A549 (cell line): Measurements from ENCODE around the gene TENT5A. TPM values are rescaled to one million over a fixed set of nuclear protein-coding genes. Genes with fewer than 3 reads are reported as not detected.
A peak's percentile ranks its signal among the peaks of the same experiment; 100 is the strongest.

Source experiments
- ATAC-seq, 2 experiments: fragments of 200-7000 bp in 1 of 2; fragments of >200 bp in 1 of 2; cut with Nextera tagmentation in 1 of 2; cut with Tn5 transposase in 1 of 2; 3 replicates each; pipeline versions ENCODE4 v1.8.0 to v1.9.1; 2018 to 2020; ENCODE audit warnings: mild to moderate bottlenecking in 1 of 2, moderate library complexity in 1 of 2
- CTCF ChIA-PET: fragments of 300-600 bp; sonication (Branson Sonifier 250); formaldehyde crosslinking; extraction: SDS; loops from one replicate; lab custom pipeline; 2021; ENCODE audit warnings: antibody characterized with exemption, inconsistent platforms; lab: Yijun Ruan, JAX
- POLR2A ChIA-PET: fragments of 350-600 bp; formaldehyde crosslinking; extraction: SDS; loops from one replicate; lab custom pipeline; 2021; ENCODE audit warnings: antibody characterized with exemption, inconsistent platforms; lab: Yijun Ruan, JAX
- DNase-seq, 2 experiments: peaks; one replicate each; pipeline versions ENCODE4 v3.0.0 to v3.0.0-alpha.2; 2011 to 2016; ENCODE audit warnings: low read depth in 1 of 2, low spot score in 1 of 2
- FAIRE-seq: peaks from 2 replicates; lab custom pipeline; 2011; peaks lifted over from hg19 to GRCh38; lab: Jason Lieb, UNC
- H3K27ac ChIP-seq, 2 experiments: fragments of >200 bp; sonication (Bioruptor Twin); formaldehyde crosslinking; 3 replicates each; pipeline ENCODE4 v1.5.1; 2016 to 2017
- H3K4me1 ChIP-seq: fragments of >200 bp; sonication (Bioruptor Twin); formaldehyde crosslinking; 3 replicates; pipeline ENCODE4 v1.6.1; 2016
- H3K4me2 ChIP-seq: fragments of >200 bp; sonication (Bioruptor Twin); formaldehyde crosslinking; 3 replicates; pipeline ENCODE4 v1.6.1; 2016
- H3K4me3 ChIP-seq: fragments of >200 bp; sonication (Bioruptor Twin); formaldehyde crosslinking; 3 replicates; pipeline ENCODE4 v1.5.1; 2016
- H3K9me3 ChIP-seq: fragments of >200 bp; sonication (Bioruptor Twin); formaldehyde crosslinking; 3 replicates; pipeline ENCODE4 v1.6.1; 2016
- CBX2 ChIP-seq: fragments of 200-600 bp; sonication (generic); IDR thresholded peaks from 2 replicates; pipeline ENCODE4 v1.6.1; 2016; ENCODE audit warnings: low read depth, mild to moderate bottlenecking, borderline replicate concordance
- CBX8 ChIP-seq: fragments of 200-600 bp; sonication (generic); IDR thresholded peaks from 2 replicates; pipeline ENCODE4 v1.6.1; 2016
- CHD2 ChIP-seq: fragments of 150-350 bp; IDR thresholded peaks from 2 replicates; pipeline ENCODE4 v1.6.1; 2014; ENCODE audit warnings: low read length; ENCODE audit not compliant: partially characterized antibody
- CHD4 ChIP-seq: fragments of 200-600 bp; sonication (generic); IDR thresholded peaks from 2 replicates; pipeline ENCODE4 v1.6.1; 2016; ENCODE audit warnings: antibody characterized with exemption, mild to moderate bottlenecking, borderline replicate concordance
- EP300 ChIP-seq, 2 experiments: fragments of >200 bp; sonication (Bioruptor Twin); formaldehyde crosslinking; IDR thresholded peaks; 2 replicates in 1 of 2; 3 replicates in 1 of 2; pipeline ENCODE4 v1.6.1; 2016 to 2017
- FOSL2 ChIP-seq, 2 experiments: fragments of 450-650 bp in 1 of 2; fragments of >200 bp in 1 of 2; sonication (Bioruptor Twin) in 1 of 2; formaldehyde crosslinking; IDR thresholded peaks; 2 replicates each; pipeline versions ENCODE4 v1.5.0 to v1.6.1; 2016 to 2020; ENCODE audit warnings: mild to moderate bottlenecking in 1 of 2, moderate library complexity in 1 of 2
- HDAC2 ChIP-seq: fragments of 200-600 bp; sonication (generic); IDR thresholded peaks from 2 replicates; pipeline ENCODE4 v1.6.1; 2016
- HOXB5 ChIP-seq: fragments of 250-450 bp; sonication (Bioruptor Pico); IDR thresholded peaks from 2 replicates; pipeline ENCODE4 v1.5.0; 2020; ENCODE audit warnings: mild to moderate bottlenecking, moderate library complexity
- KDM5A ChIP-seq: fragments of 200-600 bp; sonication (generic); IDR thresholded peaks from 2 replicates; pipeline ENCODE4 v1.6.1; 2016; ENCODE audit warnings: antibody characterized with exemption, mild to moderate bottlenecking
- MAZ ChIP-seq: fragments of 150-350 bp; IDR thresholded peaks from 2 replicates; pipeline ENCODE4 v1.6.1; 2014; ENCODE audit warnings: antibody characterized with exemption, low read depth, low read length, borderline replicate concordance
- MYC ChIP-seq: IDR thresholded peaks from 2 replicates; pipeline ENCODE4 v1.6.1; 2012; ENCODE audit warnings: mild to moderate bottlenecking, inconsistent platforms, low read length, improper control_type of control experiment, borderline replicate concordance
- NFE2L2 ChIP-seq: fragments of 150-350 bp; conservative IDR thresholded peaks from 2 replicates; pipeline ENCODE4 v1.6.1; 2014; ENCODE audit warnings: low read length
- NPAS2 ChIP-seq: fragments of 250-450 bp; sonication (Bioruptor Pico); IDR thresholded peaks from 2 replicates; pipeline ENCODE4 v1.8.0; 2022; ENCODE audit warnings: mild to moderate bottlenecking, moderate library complexity, borderline replicate concordance
- NR3C1 ChIP-seq: fragments of >200 bp; sonication (Bioruptor Twin); formaldehyde crosslinking; IDR thresholded peaks from 3 replicates; pipeline ENCODE4 v1.6.1; 2017
- POLR2A ChIP-seq: IDR thresholded peaks from 2 replicates; pipeline ENCODE4 v1.6.1; 2012; ENCODE audit warnings: mild to moderate bottlenecking, low read length
- RAD21 ChIP-seq, 2 experiments: fragments of >200 bp in 1 of 2; sonication (Bioruptor Twin) in 1 of 2; formaldehyde crosslinking in 1 of 2; IDR thresholded peaks in 1 of 2; conservative IDR thresholded peaks in 1 of 2; 2 replicates in 1 of 2; 3 replicates in 1 of 2; pipeline ENCODE4 v1.6.1; 2012 to 2018; ENCODE audit warnings: inconsistent platforms in 1 of 2
- RARB ChIP-seq: fragments of 250-450 bp; sonication (Bioruptor Pico); IDR thresholded peaks from 2 replicates; pipeline ENCODE4 v1.8.0; 2021; ENCODE audit warnings: mild to moderate bottlenecking, moderate library complexity
- SREBF2 ChIP-seq: fragments of 450-650 bp; IDR thresholded peaks from 2 replicates; pipeline ENCODE4 v1.6.1; 2014; ENCODE audit warnings: mild to moderate bottlenecking, moderate library complexity
- TFCP2L1 ChIP-seq: fragments of 250-450 bp; sonication (Bioruptor Pico); IDR thresholded peaks from 2 replicates; pipeline ENCODE4 v1.5.0; 2021; ENCODE audit warnings: mild to moderate bottlenecking
- TP53 ChIP-seq: fragments of 250-450 bp; sonication (Bioruptor Pico); IDR thresholded peaks from 2 replicates; pipeline ENCODE4 v1.5.0; 2021; ENCODE audit warnings: mild to moderate bottlenecking, moderate library complexity
- ZC3H11A ChIP-seq: fragments of 450-650 bp; IDR thresholded peaks from 2 replicates; pipeline ENCODE4 v1.6.1; 2014; ENCODE audit warnings: antibody characterized with exemption, mild to moderate bottlenecking
- ZSCAN20 ChIP-seq: fragments of 250-450 bp; sonication (Bioruptor Pico); IDR thresholded peaks from 2 replicates; pipeline ENCODE4 v1.8.0; 2022; ENCODE audit warnings: mild to moderate bottlenecking, moderate library complexity
- WGBS: methylation state at CpG from one replicate; pipeline ENCODE4 v1.1.6; 2017; ENCODE audit errors: missing lambda C conversion rate; 5-methylcytosine and 5-hydroxymethylcytosine counted together
- polyA plus RNA-seq, 4 experiments: library from polyadenylated mRNA; depleted of rRNA in 3 of 4; stranded (reverse); fragments of >200 nt; fragmentation: RNase III in 1 of 4; extraction: RNeasy Plus Mini Kit Qiagen cat#74134 plus additional on column Dnase treatment in 1 of 4; gene quantifications; 2 replicates in 3 of 4; 3 replicates in 1 of 4; pipeline ENCODE4 v1.2.3, GENCODE V29; 2011 to 2017
- TF ChIP-seq, protein P1 (sequence below): IDR thresholded peaks from 2 replicates; pipeline ENCODE4 v1.6.1; 2012; ENCODE audit warnings: low read depth, borderline replicate concordance
- TF ChIP-seq, protein P2 (sequence below): fragments of 450-650 bp; IDR thresholded peaks from 2 replicates; pipeline ENCODE4 v1.6.1; 2014; ENCODE audit warnings: antibody characterized with exemption
- TF ChIP-seq, protein P3 (sequence below): fragments of >200 bp; sonication (Bioruptor Twin); formaldehyde crosslinking; IDR thresholded peaks from 3 replicates; pipeline ENCODE4 v1.6.1; 2016
- TF ChIP-seq, protein P4 (sequence below): fragments of >200 bp; sonication (Bioruptor Twin); formaldehyde crosslinking; IDR thresholded peaks from 3 replicates; pipeline ENCODE4 v1.5.1; 2016
- TF ChIP-seq, protein P5 (sequence below): IDR thresholded peaks from 2 replicates; pipeline ENCODE4 v1.6.1; 2012
- TF ChIP-seq, protein P6 (sequence below): fragments of >200 bp; sonication (Bioruptor Twin); formaldehyde crosslinking; IDR thresholded peaks from 2 replicates; pipeline ENCODE4 v1.6.1; 2016
- TF ChIP-seq, protein P7 (sequence below): IDR thresholded peaks from 2 replicates; pipeline ENCODE4 v1.6.1; 2012

TENT5A gene
- polyA plus RNA-seq, 2 of the 4 experiments (the other 2 are of a cell fraction): 1.1 to 1.8 TPM

DNA sequence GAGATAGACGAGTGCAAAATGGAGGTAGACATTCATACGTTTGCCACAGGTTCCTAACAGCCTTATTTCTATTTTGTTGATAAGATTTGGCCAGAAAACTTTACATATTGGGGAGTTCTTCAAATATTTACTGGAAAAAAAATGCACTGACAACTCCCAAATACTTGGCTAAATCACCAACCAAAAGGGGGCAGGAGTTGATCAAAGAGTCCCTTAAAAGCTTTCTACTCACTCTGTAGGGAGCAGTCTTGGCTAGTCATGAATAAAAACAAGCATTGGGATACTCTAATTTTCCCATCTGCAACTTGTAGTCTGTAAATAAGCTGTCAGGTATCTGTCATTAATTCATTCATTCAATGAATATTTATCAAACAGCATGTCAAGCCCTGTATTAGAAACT lies 18.4 kb downstream of the TENT5A start:
- Histone ChIP-seq H3K4me1 (no peaks in the 10 kb centered on the region), H3K4me3 (no peak overlapping the region), H3K9me3 (no peaks in the 10 kb centered on the region; the same call in 2 of the 3 replicates), H3K4me2 (no peak overlapping the region), H3K27ac (no peak overlapping the region)
- WGBS: 30% methylated on average over 2 of the region's 2 CpGs
- ATAC-seq (no peak), FAIRE-seq (no peak), DNase-seq (no peak)
- TF ChIP-seq RAD21 (conservative IDR thresholded peaks at IDR 0.05 in 1 of 2, IDR thresholded peaks at IDR 0.05 in 1 of 2): peak in 1 of 2 experiments; percentile 16; a peak in 1 of 5 replicates
- no peak for TF ChIP-seq SREBF2
- ChIA-PET POLR2A (no interaction called here), CTCF (interaction anchor here (0.9 kb wide), 1 partner anchor 79 kb away, joined by 3 read pairs; no protein-coding TSS in a partner anchor)

DNA sequence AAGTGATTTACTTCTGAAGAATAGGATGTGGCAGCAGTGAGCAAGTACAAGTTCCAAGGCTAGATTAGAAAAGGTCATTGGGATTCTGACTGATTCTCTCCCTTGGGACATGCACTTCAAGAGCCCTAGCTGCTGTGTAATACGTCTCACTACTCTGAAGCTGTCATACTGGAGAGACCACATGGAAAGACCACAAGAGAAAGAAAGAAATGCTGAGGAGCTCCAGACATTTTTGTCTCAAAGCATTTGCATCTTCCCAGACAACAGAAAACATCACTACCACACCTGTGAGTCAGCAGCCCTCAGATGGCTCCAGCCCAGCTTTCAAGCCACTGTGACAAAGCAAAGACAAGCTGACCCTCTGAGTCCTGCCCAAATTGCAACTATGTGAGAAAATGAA lies 20.7 kb downstream of the TENT5A start:
- CTCF ChIA-PET: no interaction called here
- WGBS: 56% methylated on average over 1 of the region's 1 CpG
- TF ChIP-seq SREBF2 (no peak), EP300 (IDR thresholded peaks at IDR 0.05) (no peak), RARB (no peak), NFE2L2 (no peak), TP53 (CRISPR knock-in tag) (no peak), KDM5A (no peak), CHD2 (no peak), MYC (no peak), CHD4 (no peak), HOXB5 (CRISPR knock-in tag) (no peak), HDAC2 (no peak), CBX2 (no peak), NR3C1 (no peak), POLR2A (no peak), ZC3H11A (no peak)
- TF ChIP-seq, protein P1, sequence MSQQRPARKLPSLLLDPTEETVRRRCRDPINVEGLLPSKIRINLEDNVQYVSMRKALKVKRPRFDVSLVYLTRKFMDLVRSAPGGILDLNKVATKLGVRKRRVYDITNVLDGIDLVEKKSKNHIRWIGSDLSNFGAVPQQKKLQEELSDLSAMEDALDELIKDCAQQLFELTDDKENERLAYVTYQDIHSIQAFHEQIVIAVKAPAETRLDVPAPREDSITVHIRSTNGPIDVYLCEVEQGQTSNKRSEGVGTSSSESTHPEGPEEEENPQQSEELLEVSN: no peak
- TF ChIP-seq, protein P2, sequence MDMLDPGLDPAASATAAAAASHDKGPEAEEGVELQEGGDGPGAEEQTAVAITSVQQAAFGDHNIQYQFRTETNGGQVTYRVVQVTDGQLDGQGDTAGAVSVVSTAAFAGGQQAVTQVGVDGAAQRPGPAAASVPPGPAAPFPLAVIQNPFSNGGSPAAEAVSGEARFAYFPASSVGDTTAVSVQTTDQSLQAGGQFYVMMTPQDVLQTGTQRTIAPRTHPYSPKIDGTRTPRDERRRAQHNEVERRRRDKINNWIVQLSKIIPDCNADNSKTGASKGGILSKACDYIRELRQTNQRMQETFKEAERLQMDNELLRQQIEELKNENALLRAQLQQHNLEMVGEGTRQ: no peak
- TF ChIP-seq, protein P3, sequence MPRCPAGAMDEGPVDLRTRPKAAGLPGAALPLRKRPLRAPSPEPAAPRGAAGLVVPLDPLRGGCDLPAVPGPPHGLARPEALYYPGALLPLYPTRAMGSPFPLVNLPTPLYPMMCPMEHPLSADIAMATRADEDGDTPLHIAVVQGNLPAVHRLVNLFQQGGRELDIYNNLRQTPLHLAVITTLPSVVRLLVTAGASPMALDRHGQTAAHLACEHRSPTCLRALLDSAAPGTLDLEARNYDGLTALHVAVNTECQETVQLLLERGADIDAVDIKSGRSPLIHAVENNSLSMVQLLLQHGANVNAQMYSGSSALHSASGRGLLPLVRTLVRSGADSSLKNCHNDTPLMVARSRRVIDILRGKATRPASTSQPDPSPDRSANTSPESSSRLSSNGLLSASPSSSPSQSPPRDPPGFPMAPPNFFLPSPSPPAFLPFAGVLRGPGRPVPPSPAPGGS: no peak
- POLR2A ChIA-PET: no interaction called here
- Histone ChIP-seq H3K4me1 (no peaks in the 10 kb centered on the region), H3K9me3 (no peaks in the 10 kb centered on the region; the same call in 2 of the 3 replicates), H3K4me3 (no peak overlapping the region), H3K4me2 (no peak overlapping the region), H3K27ac (no peak overlapping the region)
- ATAC-seq: no peak
- FAIRE-seq: no peak
- DNase-seq: no peak

DNA sequence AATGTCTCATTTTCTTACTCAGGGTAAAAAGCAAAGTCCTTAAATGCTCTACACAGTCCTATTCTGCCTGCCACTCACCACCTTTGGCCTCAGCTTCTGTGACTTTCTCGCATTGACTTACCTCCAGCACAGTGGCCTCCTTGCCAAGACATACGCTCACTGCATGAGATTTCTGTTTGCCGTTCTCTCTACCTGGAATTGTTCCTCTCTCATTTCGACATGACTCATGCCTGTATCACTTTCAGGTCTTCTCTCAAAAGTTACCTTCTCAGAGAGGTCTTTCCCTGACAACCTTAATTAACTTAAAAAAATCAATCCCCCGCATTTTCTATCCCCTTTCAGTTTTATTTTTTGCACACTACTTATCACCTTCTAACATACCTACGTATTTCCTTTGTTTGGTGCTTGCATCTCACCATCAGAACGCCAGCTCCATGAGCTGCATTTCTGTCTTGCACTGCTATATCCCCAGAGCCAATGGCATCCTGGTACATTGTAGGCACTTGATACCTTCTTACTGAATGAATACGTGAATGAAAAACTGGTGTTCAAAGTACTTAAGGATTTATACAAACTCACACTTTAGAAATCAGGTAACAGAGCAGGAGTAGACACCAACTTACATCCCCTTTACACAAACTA lies 24.5 kb downstream of the TENT5A start:
- Histone ChIP-seq H3K4me1 (no peaks in the 10 kb centered on the region), H3K27ac (no peak overlapping the region), H3K4me2 (no peak overlapping the region), H3K9me3 (no peaks in the 10 kb centered on the region), H3K4me3 (no peak overlapping the region)
- ATAC-seq: no peak
- CTCF ChIA-PET: no interaction called here
- DNase-seq: no peak
- WGBS: 52% methylated on average over 8 of the region's 8 CpGs
- FAIRE-seq: no peak
- POLR2A ChIA-PET: no interaction called here
- no peak for TF ChIP-seq ZC3H11A
- TF ChIP-seq ZSCAN20: no peak
- TF ChIP-seq MAZ: no peak
- TF ChIP-seq CBX8: no peak
- no peak for TF ChIP-seq TFCP2L1 (CRISPR knock-in tag)
- TF ChIP-seq, protein P4, sequence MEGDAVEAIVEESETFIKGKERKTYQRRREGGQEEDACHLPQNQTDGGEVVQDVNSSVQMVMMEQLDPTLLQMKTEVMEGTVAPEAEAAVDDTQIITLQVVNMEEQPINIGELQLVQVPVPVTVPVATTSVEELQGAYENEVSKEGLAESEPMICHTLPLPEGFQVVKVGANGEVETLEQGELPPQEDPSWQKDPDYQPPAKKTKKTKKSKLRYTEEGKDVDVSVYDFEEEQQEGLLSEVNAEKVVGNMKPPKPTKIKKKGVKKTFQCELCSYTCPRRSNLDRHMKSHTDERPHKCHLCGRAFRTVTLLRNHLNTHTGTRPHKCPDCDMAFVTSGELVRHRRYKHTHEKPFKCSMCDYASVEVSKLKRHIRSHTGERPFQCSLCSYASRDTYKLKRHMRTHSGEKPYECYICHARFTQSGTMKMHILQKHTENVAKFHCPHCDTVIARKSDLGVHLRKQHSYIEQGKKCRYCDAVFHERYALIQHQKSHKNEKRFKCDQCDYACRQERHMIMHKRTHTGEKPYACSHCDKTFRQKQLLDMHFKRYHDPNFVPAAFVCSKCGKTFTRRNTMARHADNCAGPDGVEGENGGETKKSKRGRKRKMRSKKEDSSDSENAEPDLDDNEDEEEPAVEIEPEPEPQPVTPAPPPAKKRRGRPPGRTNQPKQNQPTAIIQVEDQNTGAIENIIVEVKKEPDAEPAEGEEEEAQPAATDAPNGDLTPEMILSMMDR: no peak
- TF ChIP-seq, protein P5, sequence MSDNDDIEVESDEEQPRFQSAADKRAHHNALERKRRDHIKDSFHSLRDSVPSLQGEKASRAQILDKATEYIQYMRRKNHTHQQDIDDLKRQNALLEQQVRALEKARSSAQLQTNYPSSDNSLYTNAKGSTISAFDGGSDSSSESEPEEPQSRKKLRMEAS: no peak
- no peak for TF ChIP-seq FOSL2 (IDR thresholded peaks at IDR 0.05)
- no peak for TF ChIP-seq FOSL2 (CRISPR knock-in tag; IDR thresholded peaks at IDR 0.05)
- TF ChIP-seq, protein P6, sequence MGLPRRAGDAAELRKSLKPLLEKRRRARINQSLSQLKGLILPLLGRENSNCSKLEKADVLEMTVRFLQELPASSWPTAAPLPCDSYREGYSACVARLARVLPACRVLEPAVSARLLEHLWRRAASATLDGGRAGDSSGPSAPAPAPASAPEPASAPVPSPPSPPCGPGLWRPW: no peak
- TF ChIP-seq, protein P2: no peak
- TF ChIP-seq NPAS2: no peak
- TF ChIP-seq, protein P7, sequence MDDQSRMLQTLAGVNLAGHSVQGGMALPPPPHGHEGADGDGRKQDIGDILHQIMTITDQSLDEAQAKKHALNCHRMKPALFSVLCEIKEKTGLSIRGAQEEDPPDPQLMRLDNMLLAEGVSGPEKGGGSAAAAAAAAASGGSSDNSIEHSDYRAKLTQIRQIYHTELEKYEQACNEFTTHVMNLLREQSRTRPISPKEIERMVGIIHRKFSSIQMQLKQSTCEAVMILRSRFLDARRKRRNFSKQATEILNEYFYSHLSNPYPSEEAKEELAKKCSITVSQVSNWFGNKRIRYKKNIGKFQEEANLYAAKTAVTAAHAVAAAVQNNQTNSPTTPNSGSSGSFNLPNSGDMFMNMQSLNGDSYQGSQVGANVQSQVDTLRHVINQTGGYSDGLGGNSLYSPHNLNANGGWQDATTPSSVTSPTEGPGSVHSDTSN: no peak
- TF ChIP-seq SREBF2: no peak
